HEK293 (cell line): ENCODE results near the gene ECE1.
"Not testable (repeated sequence)": the region's sequence is repeated elsewhere in the genome, so short reads cannot be mapped to it uniquely, and the experiment has no call there.

Experiments
- CTCF ChIP-seq: fragments of 450-650 bp; formaldehyde crosslinking; IDR thresholded peaks from 2 replicates; pipeline ENCODE4 v1.5.1; 2016; ENCODE audit warnings: missing biosample characterization, missing genetic modification characterization
- OSR2 ChIP-seq: fragments of 450-650 bp; formaldehyde crosslinking; IDR thresholded peaks from 2 replicates; pipeline ENCODE4 v1.5.1; 2016; ENCODE audit warnings: missing biosample characterization, missing genetic modification characterization
- TRIM28 ChIP-seq: IDR thresholded peaks from 2 replicates; pipeline ENCODE4 v1.6.1; 2011; ENCODE audit warnings: low read length, control low read depth, borderline replicate concordance
- ZBTB1 ChIP-seq: fragments of 450-650 bp; formaldehyde crosslinking; IDR thresholded peaks from 2 replicates; pipeline ENCODE4 v1.5.1; 2016; ENCODE audit warnings: missing biosample characterization, missing genetic modification characterization
- ZBTB48 ChIP-seq: fragments of 450-650 bp; formaldehyde crosslinking; IDR thresholded peaks from 2 replicates; pipeline ENCODE4 v1.5.1; 2016; ENCODE audit warnings: missing biosample characterization, missing genetic modification characterization
- ZNF341 ChIP-seq: fragments of 450-650 bp; formaldehyde crosslinking; IDR thresholded peaks from 2 replicates; pipeline ENCODE4; 2016; ENCODE audit warnings: low read depth, missing biosample characterization, missing genetic modification characterization
- ZNF707 ChIP-seq: fragments of 450-650 bp; formaldehyde crosslinking; IDR thresholded peaks from 2 replicates; pipeline ENCODE4 v1.5.1; 2016; ENCODE audit warnings: missing biosample characterization, missing genetic modification characterization

GRCh38 chr1:21201238-21201637 is 89.0 kb downstream of the ECE1 start:
- not testable (repeated sequence) for TF ChIP-seq CTCF (tag by site-specific recombination); TRIM28; ZBTB1; ZNF341; ZBTB48 (tag by site-specific recombination); ZNF707 (tag by site-specific recombination); OSR2 (tag by site-specific recombination)
